Stimulated activated CD8-positive, alpha-beta memory T cell treated with anti-CD3 and anti-CD28 coated beads, Interleukin-4, amount 100 ng/mL, for 24 hours (primary cell): Measurements from ENCODE around the gene SMCR8.
"Not testable (repeated sequence)": the region's sequence is repeated elsewhere in the genome, so short reads cannot be mapped to it uniquely, and the experiment has no call there.

Source experiments
- DNase-seq: peaks from one replicate; pipeline ENCODE4 v3.0.0-alpha.2; 2020; ENCODE audit warnings: low read depth

The SMCR8 gene, protein sequence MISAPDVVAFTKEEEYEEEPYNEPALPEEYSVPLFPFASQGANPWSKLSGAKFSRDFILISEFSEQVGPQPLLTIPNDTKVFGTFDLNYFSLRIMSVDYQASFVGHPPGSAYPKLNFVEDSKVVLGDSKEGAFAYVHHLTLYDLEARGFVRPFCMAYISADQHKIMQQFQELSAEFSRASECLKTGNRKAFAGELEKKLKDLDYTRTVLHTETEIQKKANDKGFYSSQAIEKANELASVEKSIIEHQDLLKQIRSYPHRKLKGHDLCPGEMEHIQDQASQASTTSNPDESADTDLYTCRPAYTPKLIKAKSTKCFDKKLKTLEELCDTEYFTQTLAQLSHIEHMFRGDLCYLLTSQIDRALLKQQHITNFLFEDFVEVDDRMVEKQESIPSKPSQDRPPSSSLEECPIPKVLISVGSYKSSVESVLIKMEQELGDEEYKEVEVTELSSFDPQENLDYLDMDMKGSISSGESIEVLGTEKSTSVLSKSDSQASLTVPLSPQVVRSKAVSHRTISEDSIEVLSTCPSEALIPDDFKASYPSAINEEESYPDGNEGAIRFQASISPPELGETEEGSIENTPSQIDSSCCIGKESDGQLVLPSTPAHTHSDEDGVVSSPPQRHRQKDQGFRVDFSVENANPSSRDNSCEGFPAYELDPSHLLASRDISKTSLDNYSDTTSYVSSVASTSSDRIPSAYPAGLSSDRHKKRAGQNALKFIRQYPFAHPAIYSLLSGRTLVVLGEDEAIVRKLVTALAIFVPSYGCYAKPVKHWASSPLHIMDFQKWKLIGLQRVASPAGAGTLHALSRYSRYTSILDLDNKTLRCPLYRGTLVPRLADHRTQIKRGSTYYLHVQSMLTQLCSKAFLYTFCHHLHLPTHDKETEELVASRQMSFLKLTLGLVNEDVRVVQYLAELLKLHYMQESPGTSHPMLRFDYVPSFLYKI

DNA sequence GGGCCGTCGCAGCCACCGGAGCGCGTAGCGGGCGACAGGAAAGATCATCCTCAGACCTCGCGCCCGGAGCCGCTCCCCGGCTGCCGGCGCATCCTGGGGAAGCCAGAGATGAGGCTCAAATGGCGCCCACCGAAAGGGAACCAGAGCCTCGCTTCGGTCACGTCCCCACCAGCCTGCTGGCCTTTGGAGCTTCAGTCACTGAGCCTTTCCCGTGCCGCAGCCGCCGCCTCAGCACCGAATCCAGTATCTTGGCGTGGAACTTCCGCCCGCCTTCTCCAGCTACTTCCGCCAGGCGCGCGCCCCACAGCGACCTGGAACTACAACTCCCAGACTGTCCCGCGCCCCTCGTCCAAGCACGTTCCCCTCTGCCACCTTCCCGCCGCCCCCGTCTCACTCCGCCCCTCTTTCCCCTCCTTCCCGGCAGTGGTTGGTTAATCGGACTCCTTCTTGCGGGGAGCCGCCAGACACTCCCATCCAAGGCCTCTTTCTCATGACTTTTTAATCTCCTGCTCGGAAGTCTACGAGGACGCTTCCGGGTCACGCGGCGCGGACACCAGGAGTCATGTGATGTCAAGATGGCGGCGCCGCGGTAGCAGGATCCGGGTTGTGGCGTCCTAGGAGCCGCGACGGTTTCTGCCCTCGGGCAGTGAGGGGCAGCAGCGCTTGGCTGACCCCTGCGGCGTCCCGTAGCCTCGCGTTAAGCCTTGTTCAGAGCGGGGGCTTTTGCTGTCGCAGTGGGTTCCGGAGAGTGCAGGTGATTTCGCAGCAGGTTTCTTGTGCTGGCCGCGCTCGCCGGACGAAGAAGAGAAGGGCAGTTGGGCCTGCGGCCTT is at the start of gene SMCR8, which contains the start of gene TOP3A:
Gene SMCR8 (plus strand): TSS at position 563 of the 831 bp plus-strand sequence. CDS start 497 bp downstream, outside the sequence.
Gene TOP3A (minus strand): TSS at position 264 of the 831 bp plus-strand sequence. CDS start 216 bp downstream, at position 48.
- peak; percentile 96 for DNase-seq

DNA sequence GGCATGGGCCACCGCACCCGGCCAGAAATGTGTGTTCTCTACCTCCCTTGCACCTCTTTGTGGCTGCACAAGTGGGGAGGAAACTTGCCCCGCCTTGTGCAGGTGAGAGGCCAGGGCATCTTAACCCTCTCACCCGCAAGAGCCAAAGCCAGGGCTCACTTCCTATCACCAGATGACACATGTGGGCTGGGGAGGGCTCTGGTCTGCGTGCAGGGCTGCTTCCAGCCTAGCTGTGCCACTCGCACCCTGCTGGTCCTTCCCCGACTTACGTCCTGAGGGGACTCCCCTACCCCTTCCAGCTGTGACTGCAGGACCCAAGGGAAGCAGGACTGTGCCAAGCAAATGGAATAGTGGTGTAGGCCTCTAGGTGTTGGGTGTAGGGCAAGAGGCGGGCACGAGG is 47.7 kb upstream of the SMCR8 start:
- no peak for DNase-seq

DNA sequence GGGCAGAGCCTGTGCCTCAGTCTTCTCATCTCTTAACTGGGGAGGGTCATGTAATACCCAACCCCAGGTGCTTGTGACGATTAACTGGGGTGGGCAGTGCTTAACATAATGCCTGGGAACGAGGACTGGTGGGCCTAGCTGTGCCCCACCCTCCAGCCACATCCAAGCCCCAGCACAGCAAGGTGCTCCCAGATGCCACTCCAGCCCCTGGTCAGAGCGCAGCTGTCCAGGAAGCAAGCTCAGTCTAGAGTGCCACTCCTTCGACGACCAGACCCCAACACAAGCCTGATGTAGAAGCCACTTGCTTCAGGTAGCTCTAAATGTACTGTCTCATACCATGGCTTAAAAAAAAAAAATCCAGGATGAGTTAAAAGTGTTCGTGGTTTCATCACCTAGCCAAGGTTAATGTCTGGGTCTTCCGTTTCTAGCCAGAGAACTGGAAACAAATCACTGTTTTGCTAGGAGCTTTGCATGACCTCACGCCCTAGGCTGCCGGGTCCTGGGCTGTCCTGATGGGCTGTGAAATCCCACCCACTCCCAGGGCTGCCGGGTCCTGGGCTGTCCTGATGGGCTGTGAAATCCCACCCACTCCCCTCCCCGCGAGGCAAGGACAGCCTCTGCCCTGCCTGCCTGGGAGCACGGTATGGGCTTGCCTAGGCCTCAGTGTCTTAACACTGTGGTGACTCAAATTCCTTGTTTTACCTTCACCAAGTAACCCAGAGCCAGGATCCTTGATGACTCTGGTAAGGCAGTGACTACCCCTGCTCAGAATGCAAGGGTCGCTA is 47.0 kb upstream of the SMCR8 start:
- no peak for DNase-seq

DNA sequence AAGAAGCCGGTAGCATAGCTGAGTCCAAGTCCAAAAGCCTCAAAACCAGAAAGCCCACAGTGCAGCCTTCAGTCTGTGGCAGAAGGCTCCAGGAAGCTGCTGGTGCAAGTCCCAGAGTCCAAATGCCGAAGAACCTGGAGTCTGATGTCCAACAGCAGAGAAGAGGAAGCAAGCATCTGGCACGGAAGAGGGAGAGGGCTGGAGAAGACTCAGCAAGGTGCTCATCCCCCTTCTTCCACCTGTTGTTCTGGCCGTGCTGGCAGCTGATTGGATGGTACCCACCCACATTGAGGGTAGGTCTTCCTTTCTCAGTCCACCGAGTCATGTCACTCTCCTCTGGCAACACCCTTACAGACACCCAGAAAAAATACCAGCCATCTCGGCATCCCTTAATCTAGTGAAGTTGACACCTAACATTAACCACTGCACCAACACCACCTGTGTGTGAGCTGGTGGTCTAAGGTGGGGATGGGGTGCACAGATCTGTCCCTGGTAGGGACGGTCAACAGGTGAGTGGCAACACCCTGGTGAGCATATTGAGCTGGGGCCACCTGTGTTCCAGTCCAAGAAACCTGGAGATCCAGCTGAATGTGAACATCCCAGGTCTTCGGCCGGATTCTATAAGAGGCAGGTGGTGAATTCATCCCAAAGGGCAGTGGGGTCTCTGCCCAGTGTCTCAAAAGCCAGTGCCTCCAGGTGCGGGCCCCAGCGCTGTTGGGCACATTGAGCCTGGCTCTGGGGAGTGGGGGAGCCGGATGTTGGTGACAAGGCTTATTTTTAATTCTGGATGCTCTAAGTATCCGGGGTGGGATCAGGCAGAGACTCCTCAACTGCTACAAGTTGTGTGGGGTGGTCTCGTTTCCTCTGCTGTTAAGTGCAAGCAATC is 44.8 kb upstream of the SMCR8 start:
- no peak for DNase-seq

DNA sequence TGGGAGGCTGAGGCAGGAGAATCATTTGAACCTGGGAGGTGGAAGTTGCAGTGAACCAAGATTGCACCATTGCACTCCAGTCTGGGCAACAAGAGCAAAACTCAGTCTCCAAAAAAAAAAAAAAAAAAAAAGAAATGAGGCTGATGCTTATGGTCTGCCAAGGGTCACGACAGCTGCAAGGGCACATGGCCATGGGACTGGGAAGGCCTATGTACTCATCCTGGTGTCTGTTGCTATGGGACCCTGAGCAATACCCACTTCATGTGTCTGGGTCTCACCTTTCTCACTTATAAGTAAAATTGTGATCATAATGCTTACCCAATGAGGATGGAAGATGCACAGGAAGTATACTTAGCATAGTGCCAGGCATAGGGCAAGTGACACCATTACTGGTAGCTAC is 38.0 kb upstream of the SMCR8 start:
- DNase-seq = no peak

DNA sequence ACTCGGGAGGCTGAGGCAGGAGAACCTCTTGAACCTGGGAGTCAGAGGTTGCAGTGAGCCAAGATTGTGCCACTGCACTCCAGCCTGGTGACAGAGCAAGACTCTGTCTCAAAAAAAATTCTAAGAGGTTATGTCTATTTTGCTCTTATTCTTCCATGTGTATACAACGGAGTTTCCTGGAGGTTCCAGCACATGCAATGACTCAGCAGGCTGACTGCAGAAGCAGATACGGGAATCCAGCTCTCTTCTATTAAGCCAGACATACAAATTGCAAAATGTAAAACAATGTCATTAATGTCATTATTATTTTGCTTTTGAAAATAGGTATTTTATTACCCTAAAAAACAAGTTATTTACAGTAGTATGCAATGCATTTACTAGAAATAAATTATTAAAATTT is 36.2 kb upstream of the SMCR8 start:
- no peak for DNase-seq

DNA sequence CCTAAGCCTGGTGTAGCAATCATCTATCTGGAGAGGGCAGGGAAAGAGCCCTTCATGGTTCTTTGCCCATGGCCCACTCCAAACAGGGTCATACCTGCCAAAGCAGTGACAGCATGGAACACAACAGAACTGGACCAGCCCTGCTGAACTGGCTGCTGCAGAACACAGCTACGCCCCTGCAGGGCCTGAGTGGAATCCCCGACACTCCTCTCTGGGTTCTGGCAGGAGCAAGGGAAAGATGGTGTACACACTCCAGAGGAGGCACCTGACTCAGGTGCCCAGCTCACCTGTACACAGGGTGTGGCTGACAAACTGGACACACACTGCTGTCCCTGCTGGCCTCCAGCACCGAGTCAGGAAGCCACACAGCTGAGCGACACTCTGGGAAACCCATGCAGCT is 34.8 kb upstream of the SMCR8 start:
- DNase-seq = no peak

DNA sequence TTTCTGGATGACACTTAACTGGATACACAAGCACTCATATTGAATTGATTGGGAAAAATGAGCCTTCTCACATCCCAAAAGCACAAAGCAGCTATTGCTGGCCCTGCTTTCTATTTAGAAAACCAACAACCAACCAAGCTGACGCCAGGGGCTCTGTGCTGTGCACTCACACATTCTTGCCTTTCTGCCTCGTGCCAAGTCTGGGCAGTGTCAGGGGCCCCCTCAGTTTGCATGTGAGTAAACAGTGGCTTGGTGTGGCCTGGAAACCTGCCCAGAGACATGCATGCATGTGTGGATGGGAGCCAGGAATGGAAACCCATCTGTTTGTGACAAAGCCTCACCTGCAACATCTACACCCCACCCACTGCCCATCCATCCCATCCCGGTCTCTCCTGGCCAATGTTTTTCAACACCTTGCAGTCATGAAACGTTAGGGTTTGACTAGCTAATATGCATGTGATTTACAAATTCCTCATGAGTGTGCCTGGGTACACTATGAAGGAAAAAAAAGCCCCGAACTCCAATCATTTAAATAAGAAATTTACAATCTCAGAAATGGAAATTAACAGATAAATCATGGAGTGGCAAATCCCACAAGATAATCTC is 34.2 kb upstream of the SMCR8 start:
- no peak for DNase-seq

DNA sequence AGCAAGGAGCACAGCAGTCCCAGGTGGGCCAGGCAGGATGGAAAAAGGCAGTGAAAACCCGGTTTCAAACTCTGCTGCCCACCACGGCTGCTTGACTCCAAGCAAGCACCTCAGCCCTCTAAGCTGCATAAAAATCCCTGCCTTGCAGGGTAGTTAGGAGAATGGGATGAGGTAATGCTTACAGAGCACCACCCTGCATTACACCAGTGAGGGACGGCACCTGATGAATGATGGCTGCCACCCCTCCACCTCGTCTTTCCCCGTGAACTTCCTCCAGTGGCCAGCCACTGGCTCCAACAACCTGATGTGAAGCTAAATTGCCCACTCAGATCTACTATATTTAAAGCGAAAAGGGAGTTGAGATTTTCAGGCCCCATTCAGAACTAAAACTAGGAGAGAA is 33.3 kb upstream of the SMCR8 start:
- no peak for DNase-seq

DNA sequence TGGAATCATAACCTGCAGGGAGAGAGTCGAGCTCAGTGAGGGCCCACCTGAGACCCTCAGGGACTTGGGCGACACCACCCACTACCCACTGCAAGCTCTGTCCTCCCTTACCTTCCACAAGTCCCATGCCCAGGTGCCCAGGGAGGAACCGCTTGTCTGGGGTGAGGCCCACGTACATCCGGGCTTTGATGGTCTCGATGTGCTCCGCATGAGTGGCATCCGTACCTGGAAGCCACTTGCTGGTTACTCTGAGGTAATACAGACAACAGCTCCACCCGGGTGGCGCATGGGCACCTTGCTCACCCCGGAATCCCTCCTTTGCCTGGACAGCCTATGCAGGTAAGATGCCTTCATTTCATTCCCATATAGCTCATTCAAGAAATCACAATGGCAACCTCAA is 29.8 kb upstream of the SMCR8 start:
- no peak for DNase-seq

DNA sequence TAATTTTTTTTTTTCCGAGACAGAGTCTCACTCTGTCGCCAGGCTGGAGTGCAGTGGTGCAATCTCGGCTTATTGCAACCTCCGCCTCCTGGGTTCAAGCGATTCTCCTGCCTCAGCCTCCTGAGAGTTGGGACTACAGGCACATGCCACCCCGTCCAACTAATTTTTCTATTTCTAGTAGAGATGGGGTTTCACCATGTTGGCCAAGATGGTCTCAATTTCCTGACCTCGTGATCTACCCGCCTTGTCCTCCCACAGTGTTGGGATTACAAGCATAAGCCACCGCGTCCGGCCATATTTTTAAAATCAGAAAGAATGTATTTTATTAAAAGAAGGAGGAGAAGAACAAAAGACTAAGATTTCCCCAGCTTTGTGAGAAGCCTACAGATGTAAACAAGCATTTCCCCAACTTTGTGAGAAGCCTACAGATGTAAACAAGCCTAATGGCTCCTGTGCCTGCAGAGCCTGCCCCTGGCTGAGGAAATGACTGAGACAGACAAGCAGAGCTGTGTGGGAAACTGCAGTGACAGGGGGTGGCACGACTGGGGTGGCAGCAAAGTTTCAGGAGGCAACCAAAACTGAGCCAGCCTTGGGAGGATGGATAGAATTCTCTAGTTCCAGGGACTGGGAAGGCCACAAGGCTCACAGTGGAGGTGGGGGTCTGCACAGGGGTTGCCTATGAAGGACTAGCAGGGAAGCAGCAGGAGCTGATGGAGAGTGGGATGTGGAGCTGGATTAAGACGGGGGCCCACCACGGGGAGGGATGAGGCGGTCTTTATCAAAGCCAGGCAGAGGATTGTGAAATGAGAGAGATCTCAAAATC is 23.2 kb upstream of the SMCR8 start:
- DNase-seq = no peak

DNA sequence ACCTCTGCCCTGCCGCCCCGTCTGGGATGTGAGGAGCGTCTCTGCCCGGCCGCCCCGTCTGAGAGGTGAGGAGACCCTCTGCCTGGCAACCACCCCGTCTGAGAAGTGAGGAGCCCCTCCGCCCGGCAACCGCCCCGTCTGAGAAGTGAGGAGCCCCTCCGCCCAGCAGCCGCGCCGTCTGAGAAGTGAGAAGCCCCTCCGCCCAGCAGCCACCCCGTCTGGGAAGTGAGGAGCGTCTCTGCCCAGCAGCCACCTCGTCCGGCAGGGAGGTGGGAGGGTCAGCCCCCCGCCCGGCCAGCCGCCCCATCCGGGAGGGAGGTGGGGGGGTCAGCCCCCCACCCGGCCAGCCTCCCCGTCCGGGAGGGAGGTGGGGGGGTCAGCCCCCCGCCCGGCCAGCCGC is 17.0 kb upstream of the SMCR8 start:
- not testable (repeated sequence) for DNase-seq

DNA sequence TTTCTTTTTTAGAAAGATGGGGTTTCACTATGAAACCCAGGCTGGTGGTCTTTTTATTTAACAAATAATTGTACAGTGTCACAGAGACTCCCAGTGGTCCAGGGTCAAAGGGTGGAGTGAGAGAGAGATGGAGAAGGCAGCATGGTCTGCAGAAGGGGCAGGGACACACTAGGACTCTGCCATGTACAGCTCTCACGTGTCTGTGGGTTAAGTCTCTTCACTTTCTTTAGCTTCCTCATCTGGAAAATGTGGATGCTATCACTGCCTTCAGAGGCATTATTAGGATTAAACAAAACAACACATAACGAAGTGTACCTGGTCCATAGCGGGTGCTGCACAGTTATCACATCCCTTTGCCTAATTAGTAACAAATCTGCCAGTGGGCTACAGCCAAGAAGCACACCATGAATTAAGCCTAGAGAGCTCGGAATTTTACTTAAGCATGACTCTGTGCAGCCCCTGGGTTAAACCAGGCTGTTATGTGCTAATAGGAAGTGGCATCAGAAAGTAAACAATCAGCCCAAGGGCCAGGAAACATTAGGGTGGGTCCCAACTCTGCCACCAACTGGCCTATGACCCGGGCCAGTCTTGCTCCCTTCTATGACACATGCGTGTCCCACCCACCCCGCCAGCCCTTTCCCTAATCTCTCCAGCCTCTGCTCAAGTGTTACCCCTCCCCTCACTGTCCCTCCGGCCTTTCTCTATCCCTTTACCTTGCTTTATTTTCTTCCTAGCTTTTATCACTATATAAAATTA is 14.2 kb upstream of the SMCR8 start:
- no peak for DNase-seq

DNA sequence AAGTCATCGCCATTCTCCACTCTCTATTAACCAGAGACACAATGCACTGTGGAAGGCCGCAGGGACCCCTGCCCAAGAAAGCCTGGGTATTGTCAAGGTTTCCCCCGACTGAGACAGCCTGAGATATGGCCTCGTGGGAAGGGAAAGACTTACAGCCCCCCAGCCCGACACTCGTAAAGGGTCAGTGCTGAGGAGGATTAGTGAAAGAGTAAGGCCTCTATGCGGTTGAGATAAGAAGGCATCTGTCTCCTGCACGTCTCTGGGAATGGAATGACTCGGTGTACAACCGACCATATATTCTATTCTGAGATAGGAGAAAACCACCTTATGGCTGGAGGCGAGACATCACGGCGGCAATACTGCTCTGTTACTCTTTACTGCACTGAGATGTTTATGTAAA is 11.9 kb upstream of the SMCR8 start:
- not testable (repeated sequence) for DNase-seq

DNA sequence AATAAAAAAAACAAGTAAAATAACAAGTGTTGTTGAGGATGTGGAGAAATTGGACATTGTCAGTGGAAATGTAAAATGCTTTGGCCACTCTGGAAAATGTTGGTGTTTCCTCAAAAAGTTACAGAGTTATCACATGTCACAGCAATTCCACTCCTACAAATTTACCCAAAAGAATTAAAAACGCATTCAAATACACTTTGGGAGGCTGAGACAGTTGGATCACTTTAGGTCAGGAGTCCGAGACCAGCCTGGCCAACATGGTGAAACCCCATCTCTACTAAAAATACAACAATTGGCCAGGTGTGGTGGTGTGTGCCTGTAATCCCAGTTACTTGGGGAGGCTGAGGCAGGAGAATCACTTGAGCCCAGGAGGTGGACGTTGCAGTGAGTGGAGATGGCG is 5.9 kb upstream of the SMCR8 start:
- no peak for DNase-seq

DNA sequence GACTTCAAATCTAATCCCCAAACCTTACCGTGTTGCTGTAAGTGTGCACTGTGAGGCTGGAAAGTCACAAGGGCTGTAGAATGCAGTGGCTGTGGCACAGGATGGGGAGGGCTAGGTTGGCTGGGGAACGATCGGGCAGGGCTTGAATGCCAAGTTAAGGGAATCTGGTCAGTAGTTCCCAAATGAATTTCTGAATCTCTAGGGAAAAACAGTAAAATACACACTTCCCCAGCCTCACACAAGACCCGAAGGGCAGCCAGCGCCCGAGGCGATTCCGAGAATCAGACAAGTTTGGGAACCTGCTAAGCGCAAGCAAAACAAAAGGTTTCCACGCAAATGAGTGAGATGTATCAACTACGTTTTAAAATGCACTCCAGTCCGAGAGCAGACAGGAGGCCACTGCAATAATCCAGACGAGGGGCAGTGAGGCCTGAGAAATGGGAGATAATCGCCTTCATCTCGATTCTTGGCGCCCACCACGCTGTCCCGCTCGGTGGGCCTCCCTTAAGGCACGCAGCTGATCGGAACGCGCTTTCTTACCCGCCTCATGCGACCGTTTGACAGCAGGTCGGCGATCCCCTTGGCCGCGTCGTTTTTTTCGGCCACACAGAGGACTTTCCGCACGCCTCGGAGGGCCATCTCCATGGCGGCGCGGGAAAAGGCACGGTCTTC is 898 bp upstream of the SMCR8 start:
- no peak for DNase-seq

DNA sequence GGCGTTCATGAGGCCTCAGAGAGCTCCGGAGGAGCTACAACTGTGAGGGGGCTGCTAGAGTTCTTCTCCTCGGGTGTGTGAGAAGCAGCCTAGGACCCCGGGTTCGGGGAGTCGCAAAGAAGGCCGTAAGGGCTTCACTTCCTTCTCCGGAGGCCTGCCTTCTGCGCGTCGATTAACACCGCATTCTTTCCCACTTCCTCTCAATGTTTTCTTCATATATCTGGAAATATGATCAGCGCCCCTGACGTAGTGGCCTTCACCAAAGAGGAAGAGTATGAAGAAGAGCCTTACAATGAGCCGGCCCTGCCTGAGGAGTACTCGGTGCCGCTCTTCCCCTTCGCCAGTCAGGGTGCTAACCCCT is 449 bp downstream of the SMCR8 start:
- DNase-seq = no peak

DNA sequence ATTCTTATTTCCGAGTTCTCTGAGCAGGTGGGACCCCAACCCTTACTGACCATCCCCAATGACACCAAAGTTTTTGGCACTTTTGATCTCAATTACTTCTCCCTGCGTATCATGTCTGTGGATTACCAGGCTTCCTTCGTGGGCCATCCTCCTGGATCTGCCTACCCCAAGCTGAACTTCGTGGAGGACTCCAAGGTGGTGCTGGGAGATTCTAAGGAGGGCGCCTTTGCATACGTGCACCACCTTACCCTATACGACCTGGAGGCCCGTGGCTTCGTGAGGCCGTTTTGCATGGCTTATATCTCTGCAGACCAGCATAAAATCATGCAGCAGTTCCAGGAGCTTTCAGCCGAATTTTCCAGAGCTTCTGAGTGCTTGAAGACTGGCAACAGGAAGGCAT is 868 bp downstream of the SMCR8 start:
- no peak for DNase-seq
